K562 (cell line): Measurements from ENCODE around the gene PPM1E. TPM values are rescaled to one million over a fixed set of nuclear protein-coding genes. Genes with fewer than 3 reads are reported as not detected.

Experiments used
- ARID4B ChIP-seq: sonication (generic); formaldehyde crosslinking; IDR thresholded peaks from 2 replicates; pipeline ENCODE4 v1.8.0; 2022; ENCODE audit warnings: mild to moderate bottlenecking, missing genetic modification reagents
- ATF6 ChIP-seq: sonication (generic); formaldehyde crosslinking; IDR thresholded peaks from 2 replicates; pipeline ENCODE4 v1.4.0; 2020; ENCODE audit warnings: mild to moderate bottlenecking, missing genetic modification reagents
- CBX2 ChIP-seq: fragments of 200-600 bp; sonication (generic); IDR thresholded peaks from one replicate; pipeline ENCODE4 v1.6.1; 2012; ENCODE audit warnings: mild to moderate bottlenecking, low read length, inconsistent platforms; ENCODE audit not compliant: insufficient read depth, poor library complexity, severe bottlenecking
- CCNT2 ChIP-seq: IDR thresholded peaks from 2 replicates; pipeline ENCODE4 v1.6.1; 2011; ENCODE audit warnings: borderline replicate concordance, low read depth, mild to moderate bottlenecking, moderate library complexity, mixed read lengths, low read length; ENCODE audit not compliant: insufficient read length; ENCODE audit errors: extremely low read depth
- E2F8 ChIP-seq: fragments of 450-650 bp; IDR thresholded peaks from 2 replicates; pipeline ENCODE4 v1.7.1; 2018; ENCODE audit warnings: mild to moderate bottlenecking, low read depth; ENCODE audit not compliant: partially characterized antibody
- EGR1 ChIP-seq: fragments of 450-650 bp; conservative IDR thresholded peaks from 2 replicates; pipeline ENCODE4 v1.6.1; 2017; ENCODE audit warnings: mild to moderate bottlenecking
- HDAC3 ChIP-seq: fragments of 450-650 bp; IDR thresholded peaks from 2 replicates; pipeline ENCODE4 v1.6.1; 2018; ENCODE audit warnings: borderline replicate concordance, mild to moderate bottlenecking, moderate library complexity; ENCODE audit not compliant: partially characterized antibody
- HNRNPLL ChIP-seq: fragments of 200-400 bp; formaldehyde crosslinking; IDR thresholded peaks from 2 replicates; pipeline ENCODE4 v1.6.1; 2017; ENCODE audit warnings: low read length, low read depth, mild to moderate bottlenecking; ENCODE audit not compliant: poor library complexity, severe bottlenecking
- ILF3 ChIP-seq: fragments of 450-650 bp; IDR thresholded peaks from 2 replicates; pipeline ENCODE4 v1.6.1; 2018; ENCODE audit warnings: antibody characterized with exemption, mild to moderate bottlenecking, moderate library complexity, borderline replicate concordance
- KDM5B ChIP-seq: fragments of 200-600 bp; sonication (generic); IDR thresholded peaks from 2 replicates; pipeline ENCODE4 v1.6.1; 2012; ENCODE audit warnings: low read depth, mild to moderate bottlenecking, moderate library complexity, low read length, control low read depth, inconsistent platforms; ENCODE audit not compliant: insufficient replicate concordance
- PRDM10 ChIP-seq: fragments of 450-650 bp; IDR thresholded peaks from 2 replicates; pipeline ENCODE4 v1.6.1; 2018; ENCODE audit not compliant: partially characterized antibody
- polyA plus RNA-seq, 8 experiments: library from polyadenylated mRNA; depleted of rRNA in 4 of 8; stranded (reverse) in 5 of 8; unstranded in 3 of 8; fragments of >200 nt; fragmentation: Nextera tagmentation in 2 of 8; fragmentation: Illumina TruSeq in 1 of 8; extraction: Ambion mirVana in 2 of 8; extraction: Trizol in 1 of 8; gene quantifications; 2 replicates each; pipeline versions ENCODE4 v1.2.1 to v1.2.3, GENCODE V29; 2011 to 2014; ENCODE audit warnings: inconsistent platforms in 1 of 8, missing spikeins in 1 of 8
- total RNA-seq, 7 experiments: library from RNA; depleted of rRNA in 6 of 7; stranded (reverse); fragments of >200 nt in 6 of 7; fragmentation: Illumina TruSeq in 2 of 7; extraction: Trizol in 2 of 7; gene quantifications; 2 replicates each; pipeline versions ENCODE4 v1.2.1 to v1.2.3, GENCODE V29; 2011 to 2021; ENCODE audit warnings: low replicate concordance in 1 of 7

The PPM1E gene
- total and polyA plus RNA-seq, 9 of the 15 experiments (the other 6 are each of a cell fraction or from before 2014, with no cell fraction given), result 1.0 to 5.7 (median 4.7) TPM

- peak; percentile 5; the same call in 1 of the 2 replicates for TF ChIP-seq ARID4B (CRISPR knock-in tag)
- no peak for TF ChIP-seq ATF6
- TF ChIP-seq E2F8, result no peak
- no peak for TF ChIP-seq HDAC3
- TF ChIP-seq CCNT2, result peak; percentile 34
- TF ChIP-seq ILF3, result no peak
- TF ChIP-seq EGR1, result peak; percentile 44; the same call in 1 of the 2 replicates
- no peak for TF ChIP-seq PRDM10
- TF ChIP-seq CBX2, result no peak
- TF ChIP-seq KDM5B, result peak; percentile 64
- TF ChIP-seq HNRNPLL, result peak; percentile 65
Observed at GRCh38 chr17:58756246-58757161, 850 bp downstream of the PPM1E start (continued).
